ENCODE measurements around the gene CLK2. TPM values are rescaled to one million over a fixed set of nuclear protein-coding genes. Genes with fewer than 3 reads are reported as not detected.
A peak's percentile ranks its signal among the peaks of the same experiment; 100 is the strongest.
"Not testable (repeated sequence)": the region's sequence is repeated elsewhere in the genome, so short reads cannot be mapped to it uniquely, and the experiment has no call there.

The CLK2 gene
- total RNA-seq, 1 donor from 2014 or later, result 43.7 TPM

GRCh38 chr1:155218854-155219591 is 54.3 kb downstream of the CLK2 start:
- H3K4me3 ChIP-seq (ENCODE audit: low read depth, low read length), result peak overlapping the region; percentile 37
- TF ChIP-seq CTCF (conservative IDR thresholded peaks at IDR 0.05; ENCODE audit: low read depth, low read length), result no peak
- no peak for DNase-seq (ENCODE audit: low read depth)

- not testable (repeated sequence) for DNase-seq (ENCODE audit: low read depth)
Observed at GRCh38 chr1:155214702-155215101, 58.6 kb downstream of the CLK2 start.

More at GRCh38 chr1:155214702-155215101, 58.6 kb downstream of the CLK2 start:
- H3K4me3 ChIP-seq (ENCODE audit: low read depth, low read length), result not testable (repeated sequence)

Other genes with a start within 250 kb of the CLK2 start
- 0.12 TPM in 1 of 2 replicates, not detected in the other for gene DCST2, start 239.7 kb downstream of the CLK2 start, total RNA-seq
- gene DCST1, start 239.7 kb downstream of the CLK2 start, total RNA-seq, result not detected in 2 replicates
- gene ADAM15, start 222.2 kb downstream of the CLK2 start, total RNA-seq, result 164 and 266 TPM in 2 replicates
- 10.8 and 24.9 TPM in 2 replicates for gene EFNA4, start 209.8 kb downstream of the CLK2 start, total RNA-seq
- gene EFNA3, start 194.7 kb downstream of the CLK2 start, total RNA-seq, result 1.7 and 2.8 TPM in 2 replicates
- 26.3 and 45.3 TPM in 2 replicates for gene EFNA1, start 145.6 kb downstream of the CLK2 start, total RNA-seq
- 32.7 and 37.7 TPM in 2 replicates for gene SLC50A1, start 137.7 kb downstream of the CLK2 start, total RNA-seq
- gene DPM3, start 133.0 kb downstream of the CLK2 start, total RNA-seq, result 28.6 and 77.8 TPM in 2 replicates
- 170 and 193 TPM in 2 replicates for gene KRTCAP2, start 100.2 kb downstream of the CLK2 start, total RNA-seq
- gene TRIM46, start 99.7 kb downstream of the CLK2 start, total RNA-seq, result 3.4 and 9.4 TPM in 2 replicates
- 4.9 and 13.2 TPM in 2 replicates for gene THBS3, start 65.6 kb downstream of the CLK2 start, total RNA-seq
- 75.2 and 132 TPM in 2 replicates for gene MTX1, start 64.8 kb downstream of the CLK2 start, total RNA-seq
- 10.8 and 15.9 TPM in 2 replicates for gene ENTREP3, start 18.0 kb downstream of the CLK2 start, total RNA-seq
- 61.8 and 89.7 TPM in 2 replicates for gene SCAMP3, start 11.1 kb downstream of the CLK2 start, total RNA-seq
- 0.72 and 8.1 TPM in 2 replicates for gene HCN3, start 4.0 kb upstream of the CLK2 start, total RNA-seq
- gene PKLR, start 27.9 kb upstream of the CLK2 start, total RNA-seq, result not detected in 2 replicates
- 248 and 580 TPM in 2 replicates for gene FDPS, start 35.4 kb upstream of the CLK2 start, total RNA-seq
- gene RUSC1, start 47.4 kb upstream of the CLK2 start, total RNA-seq, result 53.2 and 64.8 TPM in 2 replicates

All from epithelial cell of proximal tubule (primary cell).